Measurements from ENCODE around the gene GTPBP3.
"Not testable (repeated sequence)": the region's sequence is repeated elsewhere in the genome, so short reads cannot be mapped to it uniquely, and the experiment has no call there.

The GTPBP3 gene

GRCh38 chr19:17293605-17294004 is 43.7 kb upstream of the GTPBP3 start:
- Histone ChIP-seq H3K4me1 (ENCODE audit: insufficient read depth, low read length) (peaks cover 28% of the 10 kb centered on the region), H4K20me1 (ENCODE audit: insufficient read depth, low read length) (no peaks in the 10 kb centered on the region; the same call in 1 of the 2 replicates), H3K36me3 (ENCODE audit: insufficient read depth, low read length) (peaks cover 7% of the 10 kb centered on the region; the same call in 1 of the 2 replicates), H3K27me3 (ENCODE audit: insufficient read depth, low read length, poor library complexity) (no peaks in the 10 kb centered on the region), H2AFZ (ENCODE audit: low read depth, low read length) (no peak overlapping the region), H3K4me3 (ENCODE audit: low read depth in 1 of 2, low read length in 2 of 2) (no peak overlapping the region), H3K4me2 (ENCODE audit: insufficient read depth, low read length) (peak overlapping the region; percentile 99), H3K9ac (ENCODE audit: low read depth, low read length) (peak overlapping the region; percentile 30; the same call in 1 of the 2 replicates), H3K79me2 (ENCODE audit: insufficient read depth, low read length) (peaks cover 9% of the 10 kb centered on the region; the same call in 1 of the 2 replicates), H3K27ac (ENCODE audit: low read length) (no peak overlapping the region), H3K9me3 (ENCODE audit: insufficient read depth, low read length, severe bottlenecking) (peaks cover 3% of the 10 kb centered on the region)
- ATAC-seq (ENCODE audit: insufficient read depth, low read depth) (no peak), DNase-seq (no peak)
- TF ChIP-seq EZH2 (IDR thresholded peaks at IDR 0.05; ENCODE audit: borderline replicate concordance, low read depth, low read length, severe bottlenecking) (no peak), CTCF (IDR thresholded peaks at IDR 0.05; ENCODE audit: borderline replicate concordance, extremely low read depth, low read length, poor library complexity, severe bottlenecking) (no peak)

GRCh38 chr19:17294051-17294891 is 43.1 kb upstream of the GTPBP3 start:
- peaks cover 28% of the 10 kb centered on the region for H3K4me1 ChIP-seq (ENCODE audit: insufficient read depth, low read length)
- H3K27me3 ChIP-seq (ENCODE audit: insufficient read depth, low read length, poor library complexity) = no peaks in the 10 kb centered on the region
- no peak overlapping the region for H3K4me3 ChIP-seq (ENCODE audit: low read depth in 1 of 2, low read length in 2 of 2)
- H3K79me2 ChIP-seq (ENCODE audit: insufficient read depth, low read length) = peaks cover 9% of the 10 kb centered on the region; the same call in 1 of the 2 replicates
- H2AFZ ChIP-seq (ENCODE audit: low read depth, low read length) = no peak overlapping the region
- H3K9me3 ChIP-seq (ENCODE audit: insufficient read depth, low read length, severe bottlenecking) = peaks cover 3% of the 10 kb centered on the region
- TF ChIP-seq CTCF (IDR thresholded peaks at IDR 0.05; ENCODE audit: borderline replicate concordance, extremely low read depth, low read length, poor library complexity, severe bottlenecking) (no peak), EZH2 (IDR thresholded peaks at IDR 0.05; ENCODE audit: borderline replicate concordance, low read depth, low read length, severe bottlenecking) (no peak)
- H3K9ac ChIP-seq (ENCODE audit: low read depth, low read length) = no peak overlapping the region
- no peak overlapping the region for H3K27ac ChIP-seq (ENCODE audit: low read length)
- no peaks in the 10 kb centered on the region; the same call in 1 of the 2 replicates for H4K20me1 ChIP-seq (ENCODE audit: insufficient read depth, low read length)
- DNase-seq (peak; percentile 55), ATAC-seq (ENCODE audit: insufficient read depth, low read depth) (no peak)
- H3K4me2 ChIP-seq (ENCODE audit: insufficient read depth, low read length) = peak overlapping the region; percentile 99; the same call in 1 of the 2 replicates
- H3K36me3 ChIP-seq (ENCODE audit: insufficient read depth, low read length) = peaks cover 7% of the 10 kb centered on the region; the same call in 1 of the 2 replicates

DNA sequence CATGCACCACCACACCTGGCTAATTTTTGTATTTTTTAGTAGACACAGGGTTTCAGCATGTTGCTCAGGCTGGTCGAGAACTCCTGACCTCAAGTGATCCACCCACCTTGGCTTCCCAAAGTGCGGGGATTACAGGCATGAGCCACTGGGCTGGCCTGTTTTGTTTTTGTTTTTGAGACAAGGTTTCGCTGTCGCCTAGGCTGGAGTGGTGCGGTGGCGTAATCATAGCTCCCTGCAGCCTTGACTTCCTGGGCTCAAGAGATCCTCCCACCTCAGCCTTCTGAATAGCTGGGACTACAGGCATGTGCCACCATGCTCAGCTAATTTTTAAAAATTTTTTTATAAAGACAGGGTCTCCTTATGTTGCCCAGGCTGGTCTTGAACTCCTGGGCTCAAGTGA is 41.8 kb upstream of the GTPBP3 start:
- not testable (repeated sequence) for H3K36me3 ChIP-seq (ENCODE audit: insufficient read depth, low read length); H3K27me3 ChIP-seq (ENCODE audit: insufficient read depth, low read length, poor library complexity); H3K79me2 ChIP-seq (ENCODE audit: insufficient read depth, low read length); H4K20me1 ChIP-seq (ENCODE audit: insufficient read depth, low read length); H3K4me2 ChIP-seq (ENCODE audit: insufficient read depth, low read length); ATAC-seq (ENCODE audit: insufficient read depth, low read depth); H2AFZ ChIP-seq (ENCODE audit: low read depth, low read length); H3K4me3 ChIP-seq (ENCODE audit: low read depth in 1 of 2, low read length in 2 of 2); H3K9ac ChIP-seq (ENCODE audit: low read depth, low read length); H3K9me3 ChIP-seq (ENCODE audit: insufficient read depth, low read length, severe bottlenecking); DNase-seq; H3K27ac ChIP-seq (ENCODE audit: low read length)
- H3K4me1 ChIP-seq (ENCODE audit: insufficient read depth, low read length) = peaks cover 28% of the 10 kb centered on the region

GRCh38 chr19:17296273-17296672 is 41.1 kb upstream of the GTPBP3 start:
- Histone ChIP-seq H3K27me3 (ENCODE audit: insufficient read depth, low read length, poor library complexity) (no peaks in the 10 kb centered on the region), H3K36me3 (ENCODE audit: insufficient read depth, low read length) (peaks cover 7% of the 10 kb centered on the region; the same call in 1 of the 2 replicates), H3K27ac (ENCODE audit: low read length) (no peak overlapping the region), H4K20me1 (ENCODE audit: insufficient read depth, low read length) (no peaks in the 10 kb centered on the region; the same call in 1 of the 2 replicates), H3K4me3 (ENCODE audit: low read depth in 1 of 2, low read length in 2 of 2) (no peak overlapping the region), H3K79me2 (ENCODE audit: insufficient read depth, low read length) (peaks cover 9% of the 10 kb centered on the region; the same call in 1 of the 2 replicates), H3K4me1 (ENCODE audit: insufficient read depth, low read length) (peaks cover 28% of the 10 kb centered on the region), H3K9ac (ENCODE audit: low read depth, low read length) (no peak overlapping the region), H3K4me2 (ENCODE audit: insufficient read depth, low read length) (no peak overlapping the region), H2AFZ (ENCODE audit: low read depth, low read length) (no peak overlapping the region), H3K9me3 (ENCODE audit: insufficient read depth, low read length, severe bottlenecking) (peaks cover 3% of the 10 kb centered on the region)
- ATAC-seq (ENCODE audit: insufficient read depth, low read depth) (no peak), DNase-seq (no peak)
- no peak for TF ChIP-seq EZH2 (IDR thresholded peaks at IDR 0.05; ENCODE audit: borderline replicate concordance, low read depth, low read length, severe bottlenecking)
- TF ChIP-seq CTCF (IDR thresholded peaks at IDR 0.05; ENCODE audit: borderline replicate concordance, extremely low read depth, low read length, poor library complexity, severe bottlenecking) = no peak

Measured in DND-41 (cell line).